ENCODE data around the gene HCN2. TPM values are rescaled to one million over a fixed set of nuclear protein-coding genes. Genes with fewer than 3 reads are reported as not detected.

The HCN2 gene
- total and polyA plus RNA-seq, 12 donors = 0.74 to 9.1 (median 3.6) TPM

DNA sequence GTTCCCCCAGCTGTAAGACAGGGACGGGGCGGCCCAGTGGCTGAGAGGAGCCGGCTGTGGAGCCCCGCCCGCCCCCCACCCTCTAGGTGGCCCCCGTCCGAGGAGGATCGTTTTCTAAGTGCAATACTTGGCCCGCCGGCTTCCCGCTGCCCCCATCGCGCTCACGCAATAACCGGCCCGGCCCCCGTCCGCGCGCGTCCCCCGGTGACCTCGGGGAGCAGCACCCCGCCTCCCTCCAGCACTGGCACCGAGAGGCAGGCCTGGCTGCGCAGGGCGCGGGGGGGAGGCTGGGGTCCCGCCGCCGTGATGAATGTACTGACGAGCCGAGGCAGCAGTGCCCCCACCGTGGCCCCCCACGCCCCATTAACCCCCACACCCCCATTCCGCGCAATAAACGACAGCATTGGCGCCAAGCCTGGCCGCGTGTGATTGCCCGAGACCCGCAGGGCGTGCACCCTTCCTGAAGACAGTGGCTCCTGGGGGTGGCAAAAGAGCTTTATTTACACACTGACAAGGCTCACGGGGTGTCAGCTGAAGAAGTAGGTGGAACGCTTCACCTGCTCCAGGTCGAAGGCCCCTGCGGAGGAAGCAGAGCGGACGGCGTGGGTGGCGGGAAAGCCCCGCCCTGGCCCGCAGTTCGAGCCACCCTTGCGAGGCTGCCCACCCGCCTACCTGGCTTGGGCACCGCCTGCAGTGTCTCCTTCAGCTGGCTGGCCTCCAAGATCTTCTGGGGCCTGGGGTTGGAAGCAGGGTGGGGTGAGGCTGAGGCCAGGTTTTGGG is 27.3 kb downstream of the HCN2 start:
- TF ChIP-seq, protein P1, sequence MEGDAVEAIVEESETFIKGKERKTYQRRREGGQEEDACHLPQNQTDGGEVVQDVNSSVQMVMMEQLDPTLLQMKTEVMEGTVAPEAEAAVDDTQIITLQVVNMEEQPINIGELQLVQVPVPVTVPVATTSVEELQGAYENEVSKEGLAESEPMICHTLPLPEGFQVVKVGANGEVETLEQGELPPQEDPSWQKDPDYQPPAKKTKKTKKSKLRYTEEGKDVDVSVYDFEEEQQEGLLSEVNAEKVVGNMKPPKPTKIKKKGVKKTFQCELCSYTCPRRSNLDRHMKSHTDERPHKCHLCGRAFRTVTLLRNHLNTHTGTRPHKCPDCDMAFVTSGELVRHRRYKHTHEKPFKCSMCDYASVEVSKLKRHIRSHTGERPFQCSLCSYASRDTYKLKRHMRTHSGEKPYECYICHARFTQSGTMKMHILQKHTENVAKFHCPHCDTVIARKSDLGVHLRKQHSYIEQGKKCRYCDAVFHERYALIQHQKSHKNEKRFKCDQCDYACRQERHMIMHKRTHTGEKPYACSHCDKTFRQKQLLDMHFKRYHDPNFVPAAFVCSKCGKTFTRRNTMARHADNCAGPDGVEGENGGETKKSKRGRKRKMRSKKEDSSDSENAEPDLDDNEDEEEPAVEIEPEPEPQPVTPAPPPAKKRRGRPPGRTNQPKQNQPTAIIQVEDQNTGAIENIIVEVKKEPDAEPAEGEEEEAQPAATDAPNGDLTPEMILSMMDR (IDR thresholded peaks at IDR 0.05) = no peak
- TF ChIP-seq POLR2A (IDR thresholded peaks at IDR 0.05) = no peak
- H3K4me3 ChIP-seq = no peak overlapping the region
- DNase-seq = no peak
- H3K27me3 ChIP-seq = no peaks in the 10 kb centered on the region
- peaks cover 0 to 42% of the 10 kb centered on the region in 2 donors for H3K36me3 ChIP-seq (replicated peaks in 1 of 2)
- WGBS, 4 donors = 87 to 94% (median 90%) methylated on average over 21 to 58 of the region's 58 CpGs; no CpG with 5 or more reads in 1 of the 4 donors
- no peak overlapping the region for H3K27ac ChIP-seq
- intact Hi-C loops (cut with DNase I) = no loop called here
- H3K9me3 ChIP-seq (replicated peaks in 1 of 3) = no peaks in the 10 kb centered on the region
- no peaks in the 10 kb centered on the region for H3K4me1 ChIP-seq (replicated peaks in 1 of 2)

DNA sequence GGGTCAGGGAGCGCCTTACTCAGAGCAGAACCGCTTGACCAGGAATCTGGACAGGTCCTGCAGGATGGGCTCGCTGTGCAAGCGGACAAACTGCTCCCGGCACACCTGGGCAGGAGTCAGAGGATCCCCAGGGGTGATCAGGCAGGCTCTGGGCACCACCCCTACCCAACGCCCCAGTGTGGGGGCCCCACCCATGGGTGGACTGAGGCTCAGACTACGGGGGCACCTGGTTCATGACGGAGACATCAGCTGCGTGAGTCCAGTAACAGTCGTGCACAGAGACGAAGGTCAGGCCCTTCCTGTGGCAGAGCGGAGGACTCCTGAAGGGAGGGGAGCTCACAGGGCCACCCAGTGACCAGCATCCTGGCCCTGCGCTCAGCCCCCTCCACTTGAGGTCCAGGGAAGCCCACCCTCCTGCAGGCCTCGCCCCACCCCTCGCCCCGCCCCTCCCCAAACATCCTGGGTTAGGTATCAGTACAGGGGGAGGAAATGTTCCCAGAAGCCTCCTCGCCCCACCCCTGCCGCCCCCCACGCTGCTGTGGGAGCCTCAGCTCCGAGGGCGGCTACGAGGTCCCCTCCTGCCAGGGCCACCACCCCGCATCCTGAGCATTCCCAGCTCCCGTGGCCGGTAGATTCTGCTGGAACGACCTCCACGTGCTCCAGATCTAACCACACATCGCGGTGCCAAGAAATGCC is 28.0 kb downstream of the HCN2 start:
- Histone ChIP-seq H3K27ac (no peak overlapping the region), H3K9me3 (replicated peaks in 1 of 3) (no peaks in the 10 kb centered on the region), H3K4me3 (no peak overlapping the region), H3K4me1 (replicated peaks in 1 of 2) (no peaks in the 10 kb centered on the region), H3K27me3 (no peaks in the 10 kb centered on the region), H3K36me3 (replicated peaks in 1 of 2) (peaks cover 0 to 50% of the 10 kb centered on the region in 2 donors)
- no peak for DNase-seq
- 87 to 92% (median 90%) methylated on average over 9 to 29 of the region's 29 CpGs for WGBS, 4 donors
- intact Hi-C loops (cut with DNase I) = no loop called here
- TF ChIP-seq, protein P1 (IDR thresholded peaks at IDR 0.05) = no peak
- no peak for TF ChIP-seq POLR2A (IDR thresholded peaks at IDR 0.05)

DNA sequence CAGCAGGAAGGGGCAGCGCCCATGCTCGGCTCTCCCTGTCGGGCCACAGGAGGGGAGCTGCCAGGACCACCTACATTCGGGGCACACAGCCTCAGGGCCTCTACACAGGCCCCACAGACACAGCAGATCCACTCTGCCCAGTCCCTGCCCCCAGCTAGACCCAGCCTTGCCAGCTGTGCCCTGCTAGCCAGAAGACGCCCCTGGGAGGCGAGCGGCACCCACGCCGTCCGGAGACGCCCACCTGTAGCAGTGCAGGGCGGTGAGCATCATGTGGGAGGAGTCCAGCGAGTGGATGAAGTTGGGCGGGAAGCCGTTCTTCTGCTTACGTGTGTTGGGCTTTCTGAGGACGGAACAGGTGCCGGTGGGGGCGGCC is 28.6 kb downstream of the HCN2 start:
- H3K4me1 ChIP-seq (replicated peaks in 1 of 2) = no peaks in the 10 kb centered on the region
- no peak overlapping the region for H3K27ac ChIP-seq
- no peaks in the 10 kb centered on the region for H3K27me3 ChIP-seq
- TF ChIP-seq POLR2A (IDR thresholded peaks at IDR 0.05) = no peak
- TF ChIP-seq, protein P1 (IDR thresholded peaks at IDR 0.05) = no peak
- 75 to 92% (median 90%) methylated on average over 4 to 19 of the region's 19 CpGs for WGBS, 4 donors
- peaks cover 0 to 55% of the 10 kb centered on the region in 2 donors for H3K36me3 ChIP-seq (replicated peaks in 1 of 2)
- H3K4me3 ChIP-seq = no peak overlapping the region
- no peak for DNase-seq
- intact Hi-C loops (cut with DNase I) = no loop called here
- no peaks in the 10 kb centered on the region for H3K9me3 ChIP-seq (replicated peaks in 1 of 3)

DNA sequence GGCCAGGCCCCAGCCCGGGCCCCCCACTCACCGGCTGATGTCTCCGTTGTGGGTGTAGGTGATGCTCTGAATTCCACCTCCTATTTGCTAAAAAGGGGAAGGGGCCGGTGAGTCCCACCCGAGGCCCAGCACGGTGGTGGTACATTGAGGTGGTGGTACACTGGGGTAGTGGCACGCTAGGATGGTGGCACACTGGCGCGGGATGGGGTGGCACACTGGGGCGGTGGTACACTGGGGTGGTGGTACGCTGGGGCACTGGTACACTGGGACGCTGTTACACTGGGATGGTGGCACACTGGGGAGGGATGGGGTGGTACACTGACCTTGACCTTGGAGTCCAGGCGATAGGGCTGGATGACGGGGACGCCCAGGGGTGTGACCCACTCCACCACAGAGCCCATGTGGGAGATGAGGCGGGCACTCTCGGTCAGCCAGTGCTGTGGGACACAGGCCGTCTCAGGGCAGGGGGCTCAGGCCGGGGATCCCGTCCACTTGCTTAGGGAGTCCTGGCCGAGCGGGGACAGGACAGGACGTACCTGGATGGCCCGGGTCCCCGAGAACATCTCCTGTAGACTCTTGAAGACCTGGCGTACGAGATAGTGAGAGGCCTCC is 29.1 kb downstream of the HCN2 start:
- intact Hi-C loops (cut with DNase I) = no loop called here
- Histone ChIP-seq H3K27ac (no peak overlapping the region), H3K4me1 (replicated peaks in 1 of 2) (no peaks in the 10 kb centered on the region), H3K4me3 (no peak overlapping the region), H3K36me3 (replicated peaks in 1 of 2) (peaks cover 0 to 60% of the 10 kb centered on the region in 2 donors), H3K9me3 (replicated peaks in 1 of 3) (no peaks in the 10 kb centered on the region), H3K27me3 (no peaks in the 10 kb centered on the region)
- WGBS, 4 donors = 89 to 96% (median 90%) methylated on average over 18 to 27 of the region's 27 CpGs
- no peak for DNase-seq
- TF ChIP-seq POLR2A (IDR thresholded peaks at IDR 0.05) = no peak
- TF ChIP-seq, protein P1 (IDR thresholded peaks at IDR 0.05) = no peak
